Measurements from ENCODE around the gene MVP.

The MVP gene

GRCh38 chr16:29897333-29897732, 77.1 kb downstream of the MVP start:
- in situ Hi-C loops (cut with MboI; ENCODE audit: low pct_unique_long_range_greater_than_20kb, low sequenced_read_pairs, unreplicated experiment), result no loop called here
- no peak for DNase-seq (ENCODE audit: low spot score)
- TF ChIP-seq CTCF (IDR thresholded peaks at IDR 0.05; ENCODE audit: extremely low read depth, insufficient read depth, missing control alignments), result no peak
